D721Med (cell line): Measurements from ENCODE around the gene NR2F1.

Experiments used
- DNase-seq: peaks from one replicate; pipeline ENCODE4 v3.0.0; 2011; ENCODE audit warnings: low spot score; ENCODE audit not compliant: insufficient read length
- FAIRE-seq: peaks from 2 replicates; lab custom pipeline; 2011; peaks lifted over from hg19 to GRCh38; lab: Jason Lieb, UNC
- CTCF ChIP-seq: IDR thresholded peaks from 2 replicates; pipeline ENCODE4 v1.5.1; 2012; ENCODE audit warnings: mild to moderate bottlenecking, control low read depth; ENCODE audit not compliant: insufficient read depth; ENCODE audit errors: missing control alignments

Gene NR2F1

GRCh38 chr5:93574491-93575305 is 8.3 kb upstream of the NR2F1 start:
- FAIRE-seq (no peak), DNase-seq (no peak)
- TF ChIP-seq CTCF = no peak

GRCh38 chr5:93575461-93576414 is 7.3 kb upstream of the NR2F1 start:
- no peak for FAIRE-seq
- no peak for DNase-seq
- no peak for TF ChIP-seq CTCF

- DNase-seq (no peak), FAIRE-seq (no peak)
- no peak for TF ChIP-seq CTCF
These were observed 5.8 kb upstream of the NR2F1 start for GRCh38 chr5:93576994-93577853.

- no peak for TF ChIP-seq CTCF
- FAIRE-seq = no peak
- no peak for DNase-seq
These were observed 4.9 kb upstream of the NR2F1 start for GRCh38 chr5:93577854-93578812.

GRCh38 chr5:93578813-93579691 is 4.0 kb upstream of the NR2F1 start:
- DNase-seq = no peak
- TF ChIP-seq CTCF = no peak

More at GRCh38 chr5:93578813-93579691, 4.0 kb upstream of the NR2F1 start:
- FAIRE-seq = no peak
